Measurements from ENCODE around the gene DUSP11.

The DUSP11 gene

DNA sequence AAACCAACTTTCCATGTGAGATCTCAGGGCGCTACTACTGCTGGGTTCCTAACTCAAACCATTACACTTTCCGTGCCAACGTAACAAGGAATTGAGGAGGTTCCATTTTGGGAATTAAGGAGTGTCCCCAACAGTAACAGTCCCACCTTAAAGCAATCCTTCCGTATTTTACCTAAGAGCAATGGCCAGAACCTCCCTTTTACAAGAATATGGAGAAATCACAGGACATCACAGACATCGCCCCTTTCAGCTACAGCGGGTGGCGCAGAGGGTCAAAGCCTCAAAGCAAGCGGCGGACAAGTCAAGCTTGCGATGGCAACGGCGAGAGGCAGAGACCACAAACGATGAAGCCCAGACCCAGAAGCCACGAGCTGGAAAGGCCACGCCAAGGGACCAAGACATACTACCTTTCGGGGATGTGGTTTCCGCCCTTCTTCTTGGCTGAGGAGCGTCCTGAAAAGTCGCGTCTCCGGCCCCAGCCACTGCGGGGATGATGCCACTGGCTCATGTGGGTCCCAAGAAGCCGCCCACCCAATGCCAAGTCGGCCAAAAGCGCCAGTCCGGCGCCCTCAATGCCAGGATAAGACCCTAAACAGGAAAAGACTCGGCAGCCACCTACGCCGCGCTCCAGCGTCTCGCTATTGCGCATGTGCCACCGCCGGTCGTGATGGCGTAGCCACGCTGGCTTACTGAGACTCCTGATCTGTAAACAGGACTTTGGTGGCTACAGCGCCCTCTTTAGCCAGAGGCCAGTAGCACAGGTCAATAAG lies at the start of gene DUSP11 (continued):
- TF ChIP-seq, protein P1, sequence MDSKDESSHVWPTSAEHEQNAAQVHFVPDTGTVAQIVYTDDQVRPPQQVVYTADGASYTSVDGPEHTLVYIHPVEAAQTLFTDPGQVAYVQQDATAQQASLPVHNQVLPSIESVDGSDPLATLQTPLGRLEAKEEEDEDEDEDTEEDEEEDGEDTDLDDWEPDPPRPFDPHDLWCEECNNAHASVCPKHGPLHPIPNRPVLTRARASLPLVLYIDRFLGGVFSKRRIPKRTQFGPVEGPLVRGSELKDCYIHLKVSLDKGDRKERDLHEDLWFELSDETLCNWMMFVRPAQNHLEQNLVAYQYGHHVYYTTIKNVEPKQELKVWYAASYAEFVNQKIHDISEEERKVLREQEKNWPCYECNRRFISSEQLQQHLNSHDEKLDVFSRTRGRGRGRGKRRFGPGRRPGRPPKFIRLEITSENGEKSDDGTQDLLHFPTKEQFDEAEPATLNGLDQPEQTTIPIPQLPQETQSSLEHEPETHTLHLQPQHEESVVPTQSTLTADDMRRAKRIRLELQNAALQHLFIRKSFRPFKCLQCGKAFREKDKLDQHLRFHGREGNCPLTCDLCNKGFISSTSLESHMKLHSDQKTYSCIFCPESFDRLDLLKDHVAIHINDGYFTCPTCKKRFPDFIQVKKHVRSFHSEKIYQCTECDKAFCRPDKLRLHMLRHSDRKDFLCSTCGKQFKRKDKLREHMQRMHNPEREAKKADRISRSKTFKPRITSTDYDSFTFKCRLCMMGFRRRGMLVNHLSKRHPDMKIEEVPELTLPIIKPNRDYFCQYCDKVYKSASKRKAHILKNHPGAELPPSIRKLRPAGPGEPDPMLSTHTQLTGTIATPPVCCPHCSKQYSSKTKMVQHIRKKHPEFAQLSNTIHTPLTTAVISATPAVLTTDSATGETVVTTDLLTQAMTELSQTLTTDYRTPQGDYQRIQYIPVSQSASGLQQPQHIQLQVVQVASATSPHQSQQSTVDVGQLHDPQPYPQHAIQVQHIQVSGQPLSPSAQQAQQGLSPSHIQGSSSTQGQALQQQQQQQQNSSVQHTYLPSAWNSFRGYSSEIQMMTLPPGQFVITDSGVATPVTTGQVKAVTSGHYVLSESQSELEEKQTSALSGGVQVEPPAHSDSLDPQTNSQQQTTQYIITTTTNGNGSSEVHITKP (tag by site-specific recombination; IDR thresholded peaks at IDR 0.05), result peak; percentile 83
- TF ChIP-seq, protein P2, sequence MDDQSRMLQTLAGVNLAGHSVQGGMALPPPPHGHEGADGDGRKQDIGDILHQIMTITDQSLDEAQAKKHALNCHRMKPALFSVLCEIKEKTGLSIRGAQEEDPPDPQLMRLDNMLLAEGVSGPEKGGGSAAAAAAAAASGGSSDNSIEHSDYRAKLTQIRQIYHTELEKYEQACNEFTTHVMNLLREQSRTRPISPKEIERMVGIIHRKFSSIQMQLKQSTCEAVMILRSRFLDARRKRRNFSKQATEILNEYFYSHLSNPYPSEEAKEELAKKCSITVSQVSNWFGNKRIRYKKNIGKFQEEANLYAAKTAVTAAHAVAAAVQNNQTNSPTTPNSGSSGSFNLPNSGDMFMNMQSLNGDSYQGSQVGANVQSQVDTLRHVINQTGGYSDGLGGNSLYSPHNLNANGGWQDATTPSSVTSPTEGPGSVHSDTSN (CRISPR knock-in tag; IDR thresholded peaks at IDR 0.05), result peak; percentile 27; the same call in 1 of the 2 replicates
- no peak for TF ChIP-seq ZNF558 (tag by site-specific recombination; IDR thresholded peaks at IDR 0.05)
- no peak for TF ChIP-seq ZNF155 (tag by site-specific recombination; IDR thresholded peaks at IDR 0.05)
- TF ChIP-seq, protein P3, sequence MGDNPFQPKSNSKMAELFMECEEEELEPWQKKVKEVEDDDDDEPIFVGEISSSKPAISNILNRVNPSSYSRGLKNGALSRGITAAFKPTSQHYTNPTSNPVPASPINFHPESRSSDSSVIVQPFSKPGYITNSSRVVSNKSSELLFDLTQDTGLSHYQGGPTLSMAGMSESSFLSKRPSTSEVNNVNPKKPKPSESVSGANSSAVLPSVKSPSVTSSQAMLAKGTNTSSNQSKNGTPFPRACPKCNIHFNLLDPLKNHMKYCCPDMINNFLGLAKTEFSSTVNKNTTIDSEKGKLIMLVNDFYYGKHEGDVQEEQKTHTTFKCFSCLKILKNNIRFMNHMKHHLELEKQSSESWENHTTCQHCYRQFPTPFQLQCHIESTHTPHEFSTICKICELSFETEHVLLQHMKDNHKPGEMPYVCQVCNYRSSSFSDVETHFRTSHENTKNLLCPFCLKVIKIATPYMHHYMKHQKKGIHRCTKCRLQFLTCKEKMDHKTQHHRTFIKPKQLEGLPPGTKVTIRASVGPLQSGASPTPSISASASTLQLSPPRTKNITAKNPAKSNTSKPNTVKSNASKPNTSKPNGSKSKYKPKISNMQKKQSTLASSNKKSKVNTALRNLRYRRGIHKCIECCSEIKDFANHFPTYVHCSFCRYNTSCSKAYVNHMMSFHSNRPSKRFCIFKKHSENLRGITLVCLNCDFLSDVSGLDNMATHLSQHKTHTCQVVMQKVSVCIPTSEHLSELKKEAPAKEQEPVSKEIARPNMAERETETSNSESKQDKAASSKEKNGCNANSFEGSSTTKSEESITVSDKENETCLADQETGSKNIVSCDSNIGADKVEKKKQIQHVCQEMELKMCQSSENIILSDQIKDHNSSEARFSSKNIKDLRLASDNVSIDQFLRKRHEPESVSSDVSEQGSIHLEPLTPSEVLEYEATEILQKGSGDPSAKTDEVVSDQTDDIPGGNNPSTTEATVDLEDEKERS (tag by site-specific recombination; IDR thresholded peaks at IDR 0.05), result no peak
- no peak for TF ChIP-seq GFI1B (tag by site-specific recombination; IDR thresholded peaks at IDR 0.05)
- TF ChIP-seq SETDB1 (IDR thresholded peaks at IDR 0.05; ENCODE audit: insufficient read length, low read length), result no peak
- no peak for TF ChIP-seq ZNF701 (tag by site-specific recombination; IDR thresholded peaks at IDR 0.05)
- TF ChIP-seq HOXA7 (CRISPR knock-in tag; IDR thresholded peaks at IDR 0.05; ENCODE audit: borderline replicate concordance), result no peak
- TF ChIP-seq ZNF670 (tag by site-specific recombination; IDR thresholded peaks at IDR 0.05; ENCODE audit: low read depth), result no peak
- no peak for TF ChIP-seq ZNF416 (tag by site-specific recombination; IDR thresholded peaks at IDR 0.05)
- TF ChIP-seq ZNF660 (tag by site-specific recombination; IDR thresholded peaks at IDR 0.05), result peak; percentile 67; the same call in 1 of the 2 replicates
- peak; percentile 27; the same call in 1 of the 2 replicates for TF ChIP-seq ZNF629 (tag by site-specific recombination; IDR thresholded peaks at IDR 0.05)
- TF ChIP-seq, protein P4, sequence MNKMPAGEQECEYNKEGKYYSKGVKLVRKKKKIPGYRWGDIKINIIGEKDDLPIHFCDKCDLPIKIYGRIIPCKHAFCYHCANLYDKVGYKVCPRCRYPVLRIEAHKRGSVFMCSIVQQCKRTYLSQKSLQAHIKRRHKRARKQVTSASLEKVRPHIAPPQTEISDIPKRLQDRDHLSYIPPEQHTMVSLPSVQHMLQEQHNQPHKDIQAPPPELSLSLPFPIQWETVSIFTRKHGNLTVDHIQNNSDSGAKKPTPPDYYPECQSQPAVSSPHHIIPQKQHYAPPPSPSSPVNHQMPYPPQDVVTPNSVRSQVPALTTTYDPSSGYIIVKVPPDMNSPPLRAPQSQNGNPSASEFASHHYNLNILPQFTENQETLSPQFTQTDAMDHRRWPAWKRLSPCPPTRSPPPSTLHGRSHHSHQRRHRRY (tag by site-specific recombination; IDR thresholded peaks at IDR 0.05), result no peak
- 0 out of 2 replicates have a peak, but pooled peaks have one; percentile 31 for TF ChIP-seq ZNF791 (tag by site-specific recombination; IDR thresholded peaks at IDR 0.05)
- no peak for TF ChIP-seq ZNF138 (tag by site-specific recombination; IDR thresholded peaks at IDR 0.05; ENCODE audit: borderline replicate concordance)
- TF ChIP-seq HOXC10 (CRISPR knock-in tag; IDR thresholded peaks at IDR 0.05), result no peak; the same call in 1 of the 2 replicates
- TF ChIP-seq ZNF133 (tag by site-specific recombination; IDR thresholded peaks at IDR 0.05), result no peak
- TF ChIP-seq SALL2 (tag by site-specific recombination; IDR thresholded peaks at IDR 0.05; ENCODE audit: borderline replicate concordance), result no peak
- TF ChIP-seq ZNF140 (tag by site-specific recombination; IDR thresholded peaks at IDR 0.05), result no peak
- no peak for TF ChIP-seq ZNF354C (tag by site-specific recombination; IDR thresholded peaks at IDR 0.05; ENCODE audit: borderline replicate concordance, low read depth)
- TF ChIP-seq SP2 (tag by site-specific recombination; IDR thresholded peaks at IDR 0.05), result no peak
- no peak for TF ChIP-seq ZFP41 (tag by site-specific recombination; IDR thresholded peaks at IDR 0.05; ENCODE audit: borderline replicate concordance)
- no peak for TF ChIP-seq YY1 (tag by site-specific recombination; IDR thresholded peaks at IDR 0.05)
- TF ChIP-seq, protein P5, sequence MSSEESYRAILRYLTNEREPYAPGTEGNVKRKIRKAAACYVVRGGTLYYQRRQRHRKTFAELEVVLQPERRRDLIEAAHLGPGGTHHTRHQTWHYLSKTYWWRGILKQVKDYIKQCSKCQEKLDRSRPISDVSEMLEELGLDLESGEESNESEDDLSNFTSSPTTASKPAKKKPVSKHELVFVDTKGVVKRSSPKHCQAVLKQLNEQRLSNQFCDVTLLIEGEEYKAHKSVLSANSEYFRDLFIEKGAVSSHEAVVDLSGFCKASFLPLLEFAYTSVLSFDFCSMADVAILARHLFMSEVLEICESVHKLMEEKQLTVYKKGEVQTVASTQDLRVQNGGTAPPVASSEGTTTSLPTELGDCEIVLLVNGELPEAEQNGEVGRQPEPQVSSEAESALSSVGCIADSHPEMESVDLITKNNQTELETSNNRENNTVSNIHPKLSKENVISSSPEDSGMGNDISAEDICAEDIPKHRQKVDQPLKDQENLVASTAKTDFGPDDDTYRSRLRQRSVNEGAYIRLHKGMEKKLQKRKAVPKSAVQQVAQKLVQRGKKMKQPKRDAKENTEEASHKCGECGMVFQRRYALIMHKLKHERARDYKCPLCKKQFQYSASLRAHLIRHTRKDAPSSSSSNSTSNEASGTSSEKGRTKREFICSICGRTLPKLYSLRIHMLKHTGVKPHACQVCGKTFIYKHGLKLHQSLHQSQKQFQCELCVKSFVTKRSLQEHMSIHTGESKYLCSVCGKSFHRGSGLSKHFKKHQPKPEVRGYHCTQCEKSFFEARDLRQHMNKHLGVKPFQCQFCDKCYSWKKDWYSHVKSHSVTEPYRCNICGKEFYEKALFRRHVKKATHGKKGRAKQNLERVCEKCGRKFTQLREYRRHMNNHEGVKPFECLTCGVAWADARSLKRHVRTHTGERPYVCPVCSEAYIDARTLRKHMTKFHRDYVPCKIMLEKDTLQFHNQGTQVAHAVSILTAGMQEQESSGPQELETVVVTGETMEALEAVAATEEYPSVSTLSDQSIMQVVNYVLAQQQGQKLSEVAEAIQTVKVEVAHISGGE (tag by site-specific recombination; conservative IDR thresholded peaks at IDR 0.05; ENCODE audit: low read depth), result no peak
- TF ChIP-seq, protein P6, sequence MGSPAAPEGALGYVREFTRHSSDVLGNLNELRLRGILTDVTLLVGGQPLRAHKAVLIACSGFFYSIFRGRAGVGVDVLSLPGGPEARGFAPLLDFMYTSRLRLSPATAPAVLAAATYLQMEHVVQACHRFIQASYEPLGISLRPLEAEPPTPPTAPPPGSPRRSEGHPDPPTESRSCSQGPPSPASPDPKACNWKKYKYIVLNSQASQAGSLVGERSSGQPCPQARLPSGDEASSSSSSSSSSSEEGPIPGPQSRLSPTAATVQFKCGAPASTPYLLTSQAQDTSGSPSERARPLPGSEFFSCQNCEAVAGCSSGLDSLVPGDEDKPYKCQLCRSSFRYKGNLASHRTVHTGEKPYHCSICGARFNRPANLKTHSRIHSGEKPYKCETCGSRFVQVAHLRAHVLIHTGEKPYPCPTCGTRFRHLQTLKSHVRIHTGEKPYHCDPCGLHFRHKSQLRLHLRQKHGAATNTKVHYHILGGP (tag by site-specific recombination; IDR thresholded peaks at IDR 0.05), result no peak

Measured in HEK293 (cell line).